Stomach (tissue), 9 donors: ENCODE results near the gene ZFP1. TPM values are rescaled to one million over a fixed set of nuclear protein-coding genes. Genes with fewer than 3 reads are reported as not detected.

Experiments used
- DNase-seq, 2 donors: peaks; one replicate each; pipeline versions ENCODE4 v3.0.0 to v3.0.0-alpha.2; 2013 to 2019
- H3K27ac ChIP-seq, 5 donors: fragments of 200-600 bp in 4 of 5; sonication (generic) in 4 of 5; one replicate each; pipeline ENCODE4 v1.5.1; 2013 to 2019; ENCODE audit warnings: mild to moderate bottlenecking in 1 of 5, moderate library complexity in 1 of 5
- H3K27me3 ChIP-seq, 3 donors: fragments of 200-600 bp; sonication (generic); one replicate each; pipeline ENCODE4 v1.5.1; 2017 to 2019; ENCODE audit warnings: mixed run types in 1 of 3
- H3K36me3 ChIP-seq, 4 donors: fragments of 200-600 bp; sonication (generic); 1 replicate in 3 of 4; 2 replicates in 1 of 4; pipeline ENCODE4 v1.5.1; 2016 to 2019
- H3K4me1 ChIP-seq, 4 donors: fragments of 200-600 bp; sonication (generic); one replicate each; pipeline ENCODE4 v1.5.1; 2016 to 2019
- H3K4me3 ChIP-seq, 4 donors: fragments of 200-600 bp; sonication (generic) in 3 of 4; one replicate each; pipeline ENCODE4 v1.5.1; 2016 to 2019; ENCODE audit warnings: mild to moderate bottlenecking in 1 of 4
- H3K9me3 ChIP-seq, 4 donors: fragments of 200-600 bp; sonication (generic); one replicate each; pipeline ENCODE4 v1.5.1; 2016 to 2019
- CTCF ChIP-seq, 7 experiments: fragments of 450-650 bp in 4 of 7; fragments of 200-600 bp in 3 of 7; sonication (generic) in 3 of 7; IDR thresholded peaks; one replicate each; pipeline ENCODE4 v1.5.1; 2016 to 2019; ENCODE audit warnings: antibody characterized with exemption in 7 of 7, control low read depth in 2 of 7, mild to moderate bottlenecking in 1 of 7
- EP300 ChIP-seq: sonication (generic); formaldehyde crosslinking; IDR thresholded peaks from one replicate; pipeline ENCODE4 v1.6.1; 2017; ENCODE audit warnings: antibody characterized with exemption
- POLR2A ChIP-seq, 4 donors: fragments of 450-650 bp; IDR thresholded peaks; one replicate each; pipeline ENCODE4 v1.6.1; 2016; ENCODE audit warnings: antibody characterized with exemption in 4 of 4, control low read depth in 2 of 4, mild to moderate bottlenecking in 1 of 4, moderate library complexity in 1 of 4
- POLR2AphosphoS5 ChIP-seq, 3 donors: sonication (generic); formaldehyde crosslinking; IDR thresholded peaks; one replicate each; pipeline ENCODE4 v1.6.1; 2016; ENCODE audit warnings: antibody characterized with exemption in 3 of 3
- WGBS, 5 donors: extraction: QIAGEN DNeasy Blood & Tissue Kit in 3 of 5; methylation state at CpG; one replicate each; pipeline versions ENCODE4 v1.1.5 to v1.1.7; 2013 to 2018; 5-methylcytosine and 5-hydroxymethylcytosine counted together
- intact Hi-C: fragments of 100-400 bp; cut with DNase I; formaldehyde crosslinking; loops from one replicate; pipeline ENCODE4 v1.15.1; 2023; ENCODE audit warnings: low total_unique reads
- polyA plus RNA-seq, 3 donors: library from polyadenylated mRNA; stranded (reverse); fragments of 200-250 nt; gene quantifications; one replicate each; pipeline ENCODE4 v1.2.3, GENCODE V29; 2013
- total RNA-seq, 5 donors: library from RNA; depleted of rRNA; stranded (reverse); fragments of >200 nt; gene quantifications; one replicate each; pipeline versions ENCODE4 v1.1.0 to v1.2.3, GENCODE V29; 2014 to 2016
- donor health status: healthy with polysubstance abuse.
- donor health status: Bipolar disorder and iron deficiency.
- donor health status: healthy.

Gene ZFP1
- total and polyA plus RNA-seq, 8 donors, result 2.7 to 29.2 (median 5.2) TPM; not detected in 1

GRCh38 chr16:75104836-75105235 lies 43.5 kb upstream of the ZFP1 start:
- Histone ChIP-seq H3K27ac (peak overlapping the region in 4 of 5 donors; percentile 61 to 86 (median 79)), H3K36me3 (peaks cover 0 to 11% (median 3%) of the 10 kb centered on the region in 4 donors), H3K4me3 (no peak overlapping the region), H3K4me1 (peaks cover 48 to 63% (median 60%) of the 10 kb centered on the region in 4 donors), H3K27me3 (no peaks in the 10 kb centered on the region), H3K9me3 (no peaks in the 10 kb centered on the region)
- TF ChIP-seq EP300, result no peak
- TF ChIP-seq POLR2A (IDR thresholded peaks at IDR 0.05), result no peak
- TF ChIP-seq CTCF (IDR thresholded peaks at IDR 0.05), result no peak
- TF ChIP-seq POLR2AphosphoS5 (IDR thresholded peaks at IDR 0.05), result no peak
- no peak for DNase-seq
- intact Hi-C loops, result no loop called here
- WGBS, 5 donors, result 83 to 98% (median 94%) methylated on average over 1 to 11 of the region's 11 CpGs

DNA sequence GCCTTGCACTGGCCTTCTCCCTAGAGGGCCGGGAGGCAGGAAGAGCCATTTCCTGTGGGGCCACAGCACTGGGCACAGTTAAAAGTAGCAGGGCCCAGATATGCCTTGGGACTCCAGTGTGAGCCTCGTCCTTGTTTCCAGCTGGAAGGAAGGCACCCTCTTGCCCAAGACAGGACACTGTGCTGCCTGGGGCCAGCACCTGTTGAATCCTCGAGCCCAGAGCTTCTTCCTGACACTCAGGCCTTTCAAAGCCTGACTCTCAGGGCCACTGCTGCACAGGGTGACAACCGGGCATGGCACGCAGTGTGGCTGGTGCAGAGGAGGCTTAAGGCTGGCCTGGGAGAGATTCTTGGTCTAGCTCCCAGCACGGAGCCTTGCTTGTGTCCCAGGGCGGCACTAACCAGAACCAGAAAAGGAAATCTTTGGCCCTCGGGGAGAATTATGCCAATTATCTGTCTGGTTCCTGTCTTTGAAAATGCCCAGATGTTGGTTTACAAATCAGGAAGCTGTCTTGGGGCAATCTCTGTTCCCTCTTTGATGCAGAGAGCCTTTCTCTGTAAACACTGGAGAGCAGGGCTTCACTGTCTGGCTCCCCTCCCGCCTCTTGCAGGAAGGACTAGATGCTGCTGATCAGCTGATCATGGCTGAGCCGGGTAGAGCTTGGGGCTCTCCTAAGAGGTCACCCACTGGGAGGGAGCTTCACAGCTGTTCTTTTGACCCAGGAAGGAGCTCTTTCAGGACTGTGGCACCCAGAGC lies 42.8 kb upstream of the ZFP1 start:
- DNase-seq, result peak in 1 of 2 donors; percentile 75
- TF ChIP-seq CTCF (IDR thresholded peaks at IDR 0.05), result no peak
- no peak for TF ChIP-seq POLR2A (IDR thresholded peaks at IDR 0.05)
- peak; percentile 32 to 73 (median 68) for TF ChIP-seq POLR2AphosphoS5 (IDR thresholded peaks at IDR 0.05)
- no peak for TF ChIP-seq EP300
- 31 to 65% (median 58%) methylated on average over 8 to 10 of the region's 10 CpGs for WGBS, 5 donors
- Histone ChIP-seq H3K27ac (peak overlapping the region in 4 of 5 donors; percentile 61 to 86 (median 79)), H3K9me3 (no peaks in the 10 kb centered on the region), H3K4me3 (no peak overlapping the region), H3K4me1 (peaks cover 50 to 63% (median 60%) of the 10 kb centered on the region in 4 donors), H3K27me3 (no peaks in the 10 kb centered on the region), H3K36me3 (peaks cover 0 to 11% (median 3%) of the 10 kb centered on the region in 4 donors)
- intact Hi-C loops, result no loop called here

GRCh38 chr16:75106351-75107274 lies 41.7 kb upstream of the ZFP1 start:
- peaks cover 0 to 11% (median 3%) of the 10 kb centered on the region in 4 donors for H3K36me3 ChIP-seq
- H3K27ac ChIP-seq, result peak overlapping the region in 4 of 5 donors; percentile 81 to 86 (median 85)
- no peak for DNase-seq
- no peak overlapping the region for H3K4me3 ChIP-seq
- intact Hi-C loops, result no loop called here
- TF ChIP-seq CTCF (IDR thresholded peaks at IDR 0.05) (no peak), POLR2AphosphoS5 (IDR thresholded peaks at IDR 0.05) (no peak), EP300 (no peak), POLR2A (IDR thresholded peaks at IDR 0.05) (no peak)
- no peaks in the 10 kb centered on the region for H3K27me3 ChIP-seq
- H3K9me3 ChIP-seq, result no peaks in the 10 kb centered on the region
- 85 to 94% (median 93%) methylated on average over 19 to 20 of the region's 20 CpGs for WGBS, 5 donors
- peaks cover 61 to 73% (median 71%) of the 10 kb centered on the region in 4 donors for H3K4me1 ChIP-seq

DNA sequence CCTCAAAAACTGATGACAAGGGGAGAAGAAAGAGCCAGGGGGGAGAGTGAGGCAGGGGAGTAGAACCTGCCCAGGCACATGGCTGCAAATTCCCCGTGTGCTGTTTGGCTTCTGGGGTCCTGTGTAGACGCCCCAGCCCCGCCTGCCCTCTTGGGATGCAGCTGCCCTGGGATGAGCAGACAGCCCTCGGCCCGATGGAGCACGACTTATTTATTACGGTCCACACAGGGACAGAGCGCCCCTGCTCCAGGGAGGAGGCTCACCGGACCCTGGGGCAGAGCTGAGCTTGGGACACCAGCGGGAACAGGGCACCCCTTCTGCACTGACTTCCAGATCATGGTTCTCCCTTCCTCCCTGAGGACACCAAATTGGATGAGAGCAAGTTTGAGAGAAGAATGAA lies 40.8 kb upstream of the ZFP1 start:
- Histone ChIP-seq H3K9me3 (no peaks in the 10 kb centered on the region), H3K4me3 (no peak overlapping the region), H3K36me3 (peaks cover 0 to 11% (median 4%) of the 10 kb centered on the region in 4 donors), H3K27ac (peak overlapping the region in 4 of 5 donors; percentile 81 to 86 (median 85)), H3K27me3 (no peaks in the 10 kb centered on the region), H3K4me1 (peaks cover 62 to 81% (median 74%) of the 10 kb centered on the region in 4 donors)
- DNase-seq, result no peak
- 45 to 88% (median 78%) methylated on average over 3 to 10 of the region's 10 CpGs for WGBS, 5 donors
- TF ChIP-seq POLR2AphosphoS5 (IDR thresholded peaks at IDR 0.05) (no peak), CTCF (IDR thresholded peaks at IDR 0.05) (no peak), POLR2A (IDR thresholded peaks at IDR 0.05) (no peak), EP300 (no peak)
- intact Hi-C loops, result no loop called here
